Muscle of leg (tissue), 11 donors: ENCODE data around the gene TIMM29. TPM values are rescaled to one million over a fixed set of nuclear protein-coding genes. Genes with fewer than 3 reads are reported as not detected.

ENCODE experiments used
- DNase-seq: peaks from one replicate; pipeline ENCODE4 v3.0.0; 2013
- H3K27ac ChIP-seq: one replicate; pipeline ENCODE4 v1.5.1; 2013; ENCODE audit warnings: mild to moderate bottlenecking, low read length, control low read depth
- H3K27me3 ChIP-seq: one replicate; pipeline ENCODE4 v1.6.1; 2013; ENCODE audit warnings: low read length; ENCODE audit not compliant: control insufficient read depth, insufficient read depth
- H3K36me3 ChIP-seq: one replicate; pipeline ENCODE4 v1.6.1; 2013; ENCODE audit warnings: low read length; ENCODE audit not compliant: control insufficient read depth, insufficient read depth
- H3K4me1 ChIP-seq: one replicate; pipeline ENCODE4 v1.6.1; 2013; ENCODE audit warnings: low read length; ENCODE audit not compliant: control insufficient read depth, insufficient read depth
- H3K4me3 ChIP-seq: one replicate; pipeline ENCODE4 v1.5.1; 2013; ENCODE audit warnings: low read length, control low read depth
- H3K9me3 ChIP-seq: replicated peaks from 2 replicates; pipeline ENCODE4 v1.6.1; 2013; ENCODE audit warnings: low read depth, low read length; ENCODE audit not compliant: control insufficient read depth
- WGBS: methylation state at CpG from one replicate; pipeline ENCODE4 v1.1.5; 2013; ENCODE audit warnings: missing lambda C conversion rate; ENCODE audit not compliant: insufficient coverage; 5-methylcytosine and 5-hydroxymethylcytosine counted together
- polyA plus RNA-seq, 8 donors: library from polyadenylated mRNA; unstranded; fragments of 120-200 nt; gene quantifications; one replicate each; pipeline versions ENCODE4 v1.2.1 to v1.2.3, GENCODE V29; 2013; ENCODE audit warnings: inconsistent platforms in 1 of 8, low replicate concordance in 1 of 8; ENCODE audit not compliant: insufficient read length in 8 of 8, insufficient read depth in 1 of 8
- total RNA-seq: library from RNA; stranded (reverse); fragments of 120-200 nt; gene quantifications from one replicate; pipeline ENCODE4 v1.2.4, GENCODE V29; 2013

Gene TIMM29
- total and polyA plus RNA-seq, 9 donors = 16.9 to 20.3 (median 18.9) TPM

GRCh38 chr19:10889880-10890279 is 38.7 kb upstream of the TIMM29 start:
- Histone ChIP-seq H3K4me3 (no peak overlapping the region), H3K27ac (no peak overlapping the region), H3K27me3 (no peaks in the 10 kb centered on the region), H3K9me3 (no peaks in the 10 kb centered on the region), H3K36me3 (no peaks in the 10 kb centered on the region), H3K4me1 (peaks cover 61% of the 10 kb centered on the region)
- WGBS = no CpG with 5 or more reads among the region's 4 CpGs
- no peak for DNase-seq

- H3K4me1 ChIP-seq = peaks cover 76% of the 10 kb centered on the region
- peak overlapping the region; percentile 93 for H3K27ac ChIP-seq
- 31% methylated on average over 7 of the region's 21 CpGs for WGBS
- H3K4me3 ChIP-seq = no peak overlapping the region
- H3K9me3 ChIP-seq = no peaks in the 10 kb centered on the region
- peaks cover 4% of the 10 kb centered on the region for H3K36me3 ChIP-seq
- DNase-seq = peak; percentile 85
- H3K27me3 ChIP-seq = no peaks in the 10 kb centered on the region
These were observed 37.1 kb upstream of the TIMM29 start for GRCh38 chr19:10891405-10892086.

DNA sequence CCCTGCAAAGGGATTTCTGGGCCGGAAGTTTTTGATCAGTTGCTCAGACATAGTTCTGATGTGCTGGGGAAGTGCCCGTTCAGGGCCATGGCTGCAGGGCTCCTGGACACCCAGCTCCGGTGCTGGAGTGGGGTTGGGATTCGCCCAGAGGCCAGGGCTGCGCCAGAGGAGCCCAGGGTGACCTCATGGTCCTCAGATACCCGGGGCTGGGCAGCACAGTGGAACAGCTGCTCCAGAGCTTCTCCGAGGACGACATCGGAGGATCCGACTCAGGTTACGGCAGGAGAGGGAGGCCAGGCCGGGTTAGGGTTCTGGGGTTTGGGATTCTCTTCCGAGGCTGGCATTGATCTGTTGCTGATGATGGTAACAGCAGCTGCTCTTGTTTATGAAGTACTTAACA is 36.4 kb upstream of the TIMM29 start:
- H3K9me3 ChIP-seq = no peaks in the 10 kb centered on the region
- DNase-seq = peak; percentile 80
- no peaks in the 10 kb centered on the region for H3K27me3 ChIP-seq
- peak overlapping the region; percentile 93 for H3K27ac ChIP-seq
- peaks cover 78% of the 10 kb centered on the region for H3K4me1 ChIP-seq
- no peak overlapping the region for H3K4me3 ChIP-seq
- peaks cover 4% of the 10 kb centered on the region for H3K36me3 ChIP-seq
- 45% methylated on average over 8 of the region's 13 CpGs for WGBS

GRCh38 chr19:10894911-10895213 is 33.7 kb upstream of the TIMM29 start:
- H3K27me3 ChIP-seq = no peaks in the 10 kb centered on the region
- H3K36me3 ChIP-seq = peaks cover 7% of the 10 kb centered on the region
- H3K4me3 ChIP-seq = no peak overlapping the region
- WGBS = 90% methylated on average over 2 of the region's 7 CpGs
- H3K4me1 ChIP-seq = peaks cover 80% of the 10 kb centered on the region
- no peaks in the 10 kb centered on the region for H3K9me3 ChIP-seq
- no peak overlapping the region for H3K27ac ChIP-seq
- no peak for DNase-seq

GRCh38 chr19:10895363-10895762 is 33.2 kb upstream of the TIMM29 start:
- Histone ChIP-seq H3K36me3 (peaks cover 7% of the 10 kb centered on the region), H3K4me3 (no peak overlapping the region), H3K27me3 (no peaks in the 10 kb centered on the region), H3K4me1 (peaks cover 80% of the 10 kb centered on the region), H3K27ac (no peak overlapping the region), H3K9me3 (no peaks in the 10 kb centered on the region)
- 81% methylated on average over 5 of the region's 6 CpGs for WGBS
- DNase-seq = no peak

- no peaks in the 10 kb centered on the region for H3K27me3 ChIP-seq
- WGBS = 73% methylated on average over 6 of the region's 12 CpGs
- H3K4me3 ChIP-seq = no peak overlapping the region
- no peaks in the 10 kb centered on the region for H3K9me3 ChIP-seq
- H3K36me3 ChIP-seq = peaks cover 7% of the 10 kb centered on the region
- DNase-seq = no peak
- no peak overlapping the region for H3K27ac ChIP-seq
- peaks cover 77% of the 10 kb centered on the region for H3K4me1 ChIP-seq
These were observed 32.7 kb upstream of the TIMM29 start for GRCh38 chr19:10895920-10896319.

DNA sequence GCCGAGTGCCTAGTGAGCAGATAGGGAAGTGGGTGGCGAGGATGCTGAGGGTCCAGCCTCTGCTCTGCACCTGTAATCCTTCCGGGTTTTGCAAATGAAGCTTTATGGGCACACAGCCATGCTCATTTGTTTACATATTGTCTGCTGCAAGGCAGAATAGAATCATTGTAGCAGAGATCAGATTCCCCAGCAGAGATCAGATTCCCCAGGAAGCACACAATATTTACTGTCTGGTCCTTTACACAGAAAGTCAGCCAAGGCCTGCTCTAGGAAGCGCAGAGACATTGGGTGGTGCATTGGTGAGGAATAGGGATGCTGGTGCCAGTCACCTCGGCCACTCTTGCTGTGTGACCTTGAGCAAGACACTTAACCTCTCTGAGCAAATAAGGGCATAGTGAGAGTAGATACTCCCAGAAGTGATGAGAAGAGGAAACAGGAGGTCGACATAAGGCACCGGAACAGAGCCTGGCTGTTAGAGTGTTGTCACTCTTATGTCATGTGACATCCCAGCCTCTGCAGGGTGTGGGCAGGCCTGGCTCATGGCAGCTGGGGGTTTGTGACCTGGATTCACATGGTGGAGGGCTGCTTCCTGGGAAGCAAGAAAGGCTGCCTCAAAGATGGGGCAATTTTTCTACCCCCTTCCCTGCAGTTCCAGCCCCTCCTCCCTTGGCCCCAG is 31.6 kb upstream of the TIMM29 start:
- Histone ChIP-seq H3K4me1 (peaks cover 66% of the 10 kb centered on the region), H3K36me3 (peaks cover 7% of the 10 kb centered on the region), H3K27me3 (no peaks in the 10 kb centered on the region), H3K4me3 (no peak overlapping the region), H3K9me3 (no peaks in the 10 kb centered on the region), H3K27ac (no peak overlapping the region)
- DNase-seq = no peak
- WGBS = 60% methylated on average over 6 of the region's 7 CpGs

DNA sequence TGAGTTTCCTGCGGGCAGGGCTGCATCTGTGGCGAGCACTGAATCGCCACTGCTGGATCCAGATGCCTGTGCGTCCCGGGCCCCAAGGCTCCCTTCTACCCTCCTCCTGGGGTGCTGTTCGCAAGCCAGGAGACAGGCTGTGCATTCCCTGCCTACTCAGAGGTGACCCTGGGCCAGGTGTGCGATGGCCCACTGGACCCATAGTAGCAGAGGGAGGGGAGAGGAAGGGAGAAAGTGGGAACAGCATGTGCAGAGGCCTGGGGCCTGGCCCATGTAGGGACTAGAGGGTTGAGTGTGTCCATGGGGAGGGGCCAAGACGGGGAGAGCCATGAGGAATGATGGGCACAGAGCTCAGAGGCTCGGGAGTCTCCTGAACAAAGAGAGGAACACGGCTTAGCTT is 30.0 kb upstream of the TIMM29 start:
- WGBS = 50% methylated on average over 6 of the region's 10 CpGs

DNA sequence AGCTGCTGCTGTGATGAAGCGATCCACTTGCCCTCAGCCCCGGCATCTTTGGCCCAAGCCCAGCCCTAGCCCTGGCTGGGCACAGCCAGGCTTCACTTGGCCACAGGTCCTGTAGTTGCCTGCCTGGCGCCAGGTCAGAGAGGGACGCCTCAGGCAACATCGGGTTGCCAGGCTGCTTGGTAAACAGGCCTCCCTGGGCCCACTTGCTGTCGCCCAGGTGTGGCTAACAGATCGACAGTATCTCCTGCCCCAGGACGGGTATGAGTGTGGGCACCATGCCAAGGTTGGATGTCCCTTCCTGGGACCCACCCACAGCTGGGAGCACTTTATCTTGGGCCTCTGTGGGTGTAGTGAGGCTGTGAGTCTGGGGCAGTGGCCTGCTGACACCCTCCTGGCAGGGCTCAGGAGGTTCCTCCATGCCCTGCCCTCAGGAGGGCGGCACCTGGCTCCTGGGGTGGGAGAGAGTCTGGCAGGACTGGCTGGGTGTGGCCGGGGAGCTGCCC is 29.4 kb upstream of the TIMM29 start:
- peaks cover 51% of the 10 kb centered on the region for H3K4me1 ChIP-seq
- 63% methylated on average over 8 of the region's 10 CpGs for WGBS

More for the DNA sequence above, 30.0 kb upstream of the TIMM29 start:
- Histone ChIP-seq H3K27me3 (no peaks in the 10 kb centered on the region), H3K27ac (peak overlapping the region; percentile 78), H3K36me3 (peaks cover 7% of the 10 kb centered on the region), H3K4me3 (no peak overlapping the region), H3K9me3 (no peaks in the 10 kb centered on the region), H3K4me1 (peaks cover 53% of the 10 kb centered on the region)
- DNase-seq = no peak

GRCh38 chr19:10907925-10908324 is 20.7 kb upstream of the TIMM29 start:
- Histone ChIP-seq H3K27ac (no peak overlapping the region), H3K9me3 (no peaks in the 10 kb centered on the region), H3K27me3 (no peaks in the 10 kb centered on the region), H3K36me3 (peaks cover 65% of the 10 kb centered on the region), H3K4me3 (no peak overlapping the region), H3K4me1 (peaks cover 12% of the 10 kb centered on the region)
- DNase-seq = no peak
- 84% methylated on average over 13 of the region's 14 CpGs for WGBS

More for the DNA sequence above, 29.4 kb upstream of the TIMM29 start:
- DNase-seq = no peak
- peak overlapping the region; percentile 78 for H3K27ac ChIP-seq
- H3K36me3 ChIP-seq = peaks cover 13% of the 10 kb centered on the region
- no peaks in the 10 kb centered on the region for H3K27me3 ChIP-seq
- H3K9me3 ChIP-seq = no peaks in the 10 kb centered on the region
- H3K4me3 ChIP-seq = no peak overlapping the region
